OCI-LY3 (cell line): Measurements from ENCODE around the gene PPP2R1B.

ENCODE experiments used
- H2AFZ ChIP-seq: fragments of 200-600, 300-600 bp; shearing (Covaris generic); 2 replicates; pipeline ENCODE4 v1.6.0; 2014; ENCODE audit warnings: antibody characterized with exemption, low read depth, low read length
- H3K27ac ChIP-seq: fragments of 200-600, 300-600 bp; sonication (generic); 2 replicates; pipeline ENCODE4 v1.5.1; 2014; ENCODE audit warnings: mild to moderate bottlenecking, low read length, moderate library complexity, mixed read lengths
- H3K27me3 ChIP-seq: fragments of 200-600, 300-600 bp; sonication (generic); 2 replicates; pipeline ENCODE4 v1.6.1; 2014; ENCODE audit warnings: low read depth, low read length, mixed read lengths
- H3K36me3 ChIP-seq: fragments of 200-600, 300-600 bp; sonication (generic); replicated peaks from 2 replicates; pipeline ENCODE3; 2014; ENCODE audit warnings: low read depth, low read length, mixed read lengths
- H3K4me1 ChIP-seq: fragments of 300-600, 200-600 bp; sonication (generic); 2 replicates; pipeline ENCODE4 v1.6.1; 2014; ENCODE audit warnings: low read length, mixed read lengths
- H3K4me2 ChIP-seq: fragments of 200-600, 300-600 bp; sonication (generic); 2 replicates; pipeline ENCODE4 v1.6.1; 2014; ENCODE audit warnings: low read length, mixed read lengths
- H3K4me3 ChIP-seq: fragments of 300-600, 200-600 bp; sonication (generic); 2 replicates; pipeline ENCODE4 v1.5.1; 2014; ENCODE audit warnings: antibody characterized with exemption, mild to moderate bottlenecking, low read length, moderate library complexity
- H3K79me2 ChIP-seq: fragments of 300-600, 200-600 bp; shearing (Covaris generic); 2 replicates; pipeline ENCODE4 v1.6.1; 2014; ENCODE audit warnings: mild to moderate bottlenecking, low read length, mixed read lengths
- H3K9ac ChIP-seq: fragments of 300-600, 200-600 bp; shearing (Covaris generic); 2 replicates; pipeline ENCODE4 v1.6.0; 2014; ENCODE audit warnings: mild to moderate bottlenecking, low read length, moderate library complexity
- H3K9me3 ChIP-seq: fragments of 200-600, 300-600 bp; shearing (Covaris generic); 2 replicates; pipeline ENCODE4 v1.6.1; 2014; ENCODE audit warnings: low read length, mixed read lengths; ENCODE audit not compliant: insufficient read depth
- H4K20me1 ChIP-seq: fragments of 200-600, 300-600 bp; sonication (generic); 2 replicates; pipeline ENCODE4 v1.6.1; 2016; ENCODE audit warnings: low read length, mixed read lengths; ENCODE audit not compliant: insufficient read depth
- CTCF ChIP-seq: fragments of 200-600, 300-600 bp; sonication (generic); IDR thresholded peaks from 2 replicates; pipeline ENCODE4 v1.5.1; 2014; ENCODE audit warnings: antibody characterized with exemption, low read length, low read depth
- EZH2phosphoT487 ChIP-seq: fragments of 200-600 bp; shearing (Covaris generic); IDR thresholded peaks from 2 replicates; pipeline ENCODE4 v1.6.1; 2018; ENCODE audit warnings: antibody characterized with exemption, mixed run types, low read depth

The PPP2R1B gene

GRCh38 chr11:111741751-111742150 lies 24.4 kb downstream of the PPP2R1B start:
- peaks cover 11% of the 10 kb centered on the region for H3K4me1 ChIP-seq
- H3K9ac ChIP-seq = no peak overlapping the region
- no peak for TF ChIP-seq CTCF
- no peak for TF ChIP-seq EZH2phosphoT487
- H4K20me1 ChIP-seq = no peaks in the 10 kb centered on the region
- H3K4me2 ChIP-seq = no peak overlapping the region
- H3K9me3 ChIP-seq = no peaks in the 10 kb centered on the region
- no peaks in the 10 kb centered on the region for H3K27me3 ChIP-seq
- no peaks in the 10 kb centered on the region for H3K79me2 ChIP-seq
- peaks cover 70% of the 10 kb centered on the region for H3K36me3 ChIP-seq
- no peak overlapping the region for H3K4me3 ChIP-seq
- H2AFZ ChIP-seq = no peak overlapping the region
- H3K27ac ChIP-seq = no peak overlapping the region

- Histone ChIP-seq H3K27me3 (no peaks in the 10 kb centered on the region), H3K27ac (no peak overlapping the region), H3K4me3 (no peak overlapping the region), H3K79me2 (no peaks in the 10 kb centered on the region), H3K36me3 (peaks cover 55% of the 10 kb centered on the region), H3K9ac (no peak overlapping the region), H2AFZ (no peak overlapping the region), H3K4me2 (no peak overlapping the region), H4K20me1 (no peaks in the 10 kb centered on the region), H3K9me3 (no peaks in the 10 kb centered on the region), H3K4me1 (peaks cover 11% of the 10 kb centered on the region)
- TF ChIP-seq EZH2phosphoT487 = no peak
- no peak for TF ChIP-seq CTCF
Measured at GRCh38 chr11:111739299-111739698, 26.9 kb downstream of the PPP2R1B start.

GRCh38 chr11:111737444-111738210 lies 28.6 kb downstream of the PPP2R1B start:
- Histone ChIP-seq H3K9ac (no peak overlapping the region), H4K20me1 (no peaks in the 10 kb centered on the region), H2AFZ (no peak overlapping the region), H3K9me3 (no peaks in the 10 kb centered on the region), H3K36me3 (peaks cover 43% of the 10 kb centered on the region), H3K27ac (no peak overlapping the region), H3K4me3 (no peak overlapping the region), H3K4me2 (no peak overlapping the region), H3K27me3 (no peaks in the 10 kb centered on the region), H3K79me2 (no peaks in the 10 kb centered on the region), H3K4me1 (peaks cover 11% of the 10 kb centered on the region)
- no peak for TF ChIP-seq CTCF
- no peak for TF ChIP-seq EZH2phosphoT487

DNA sequence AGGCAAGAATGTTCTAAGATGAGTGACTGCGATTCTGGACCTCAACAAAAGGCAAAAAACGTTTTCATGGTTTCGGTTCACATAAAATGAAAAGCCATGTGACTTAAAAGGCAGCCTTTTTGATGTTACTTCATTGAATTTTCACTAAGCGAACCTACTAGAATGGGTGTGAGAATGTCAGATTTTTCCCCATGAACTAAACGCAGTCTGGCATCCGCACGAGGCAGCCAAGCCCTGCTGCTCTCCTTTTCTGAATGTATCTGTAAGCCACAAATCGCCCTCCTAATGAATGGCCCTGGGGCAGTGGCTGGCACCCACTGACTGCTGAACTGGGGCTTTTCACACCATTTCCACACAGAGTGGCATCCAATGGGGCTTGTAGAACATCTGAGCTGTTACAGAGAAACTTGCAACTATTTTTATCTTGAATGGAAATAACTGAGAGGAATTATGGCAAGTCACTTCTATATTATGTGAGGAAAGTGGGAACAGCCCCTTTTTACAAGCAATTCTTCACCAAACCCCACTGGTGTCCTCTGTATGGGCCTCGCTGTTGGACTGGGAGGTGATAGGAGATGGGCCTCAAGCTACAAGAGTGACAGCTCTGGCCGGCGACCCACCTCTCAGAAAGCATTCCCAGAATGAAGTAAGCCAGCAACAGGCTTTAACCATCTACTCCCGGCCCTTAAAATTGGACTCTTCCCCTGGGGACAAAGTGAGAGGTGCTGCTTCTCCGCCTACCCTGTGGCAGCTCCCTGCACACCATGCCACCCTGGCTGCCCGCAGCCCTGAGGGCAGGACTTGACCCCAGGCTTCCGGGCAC lies 29.4 kb downstream of the PPP2R1B start:
- H4K20me1 ChIP-seq = no peaks in the 10 kb centered on the region
- H3K4me2 ChIP-seq = no peak overlapping the region
- H3K79me2 ChIP-seq = no peaks in the 10 kb centered on the region
- H3K27ac ChIP-seq = no peak overlapping the region
- no peak overlapping the region for H3K4me3 ChIP-seq
- H3K36me3 ChIP-seq = peaks cover 37% of the 10 kb centered on the region
- no peaks in the 10 kb centered on the region for H3K27me3 ChIP-seq
- H3K4me1 ChIP-seq = peaks cover 11% of the 10 kb centered on the region
- H3K9ac ChIP-seq = no peak overlapping the region
- TF ChIP-seq CTCF (no peak), EZH2phosphoT487 (no peak)
- no peak overlapping the region for H2AFZ ChIP-seq
- no peaks in the 10 kb centered on the region for H3K9me3 ChIP-seq
